Measurements from ENCODE around the gene NUP205. TPM values are rescaled to one million over a fixed set of nuclear protein-coding genes. Genes with fewer than 3 reads are reported as not detected.

Gene NUP205
- total and polyA plus RNA-seq, 2 donors (not counting 1 experiment from before 2014, with no cell fraction given): 31.4 to 70.3 TPM

- no peak overlapping the region for H2AFZ ChIP-seq (ENCODE audit: insufficient read depth, low read depth, low read length, poor library complexity, severe bottlenecking)
- peaks cover 15% of the 10 kb centered on the region for H3K27me3 Mint-ChIP-seq
- H3K27me3 ChIP-seq (replicated peaks in 1 of 4; ENCODE audit: control extremely low read depth in 1 of 4, control insufficient read depth in 3 of 4, insufficient read depth in 4 of 4, low read length in 3 of 4): no peaks in the 10 kb centered on the region
- CTCF ChIA-PET: no interaction called here
- ATAC-seq (ENCODE audit: low read depth) (no peak), DNase-seq (no peak)
- no peak overlapping the region for H3K9ac ChIP-seq (ENCODE audit: low read length)
- POLR2A ChIA-PET: no interaction called here
- intact Hi-C loops (cut with micrococcal nuclease): no loop called here
- no peaks in the 10 kb centered on the region for H3K79me2 ChIP-seq (ENCODE audit: control insufficient read depth, insufficient read depth, low read length)
- no peak overlapping the region for H3K27ac Mint-ChIP-seq
- no peaks in the 10 kb centered on the region for H4K20me1 ChIP-seq (ENCODE audit: control insufficient read depth, insufficient read depth, low read length, poor library complexity, severe bottlenecking)
- no peaks in the 10 kb centered on the region for H3K4me1 ChIP-seq (ENCODE audit: control insufficient read depth in 2 of 2, insufficient read depth in 2 of 2, low read length in 2 of 2)
- H3K4me1 Mint-ChIP-seq: no peaks in the 10 kb centered on the region
- no peaks in the 10 kb centered on the region for H3K36me3 ChIP-seq (replicated peaks in 1 of 2; ENCODE audit: control extremely low read depth in 1 of 2, control insufficient read depth in 1 of 2, extremely low read depth in 1 of 2, insufficient read depth in 2 of 2, low read length in 1 of 2)
- H3K9me3 ChIP-seq (ENCODE audit: control extremely low read depth in 1 of 3, control insufficient read depth in 2 of 3, insufficient read depth in 1 of 3, low read length in 2 of 3): peaks cover 0 to 4% (median 0%) of the 10 kb centered on the region in 3 donors
- no peak for TF ChIP-seq EZH2 (IDR thresholded peaks at IDR 0.05; ENCODE audit: borderline replicate concordance, insufficient read depth, low read depth, low read length, poor library complexity, severe bottlenecking)
- no peak for TF ChIP-seq CTCF (IDR thresholded peaks at IDR 0.05)
- no peak overlapping the region for H3K4me3 ChIP-seq (ENCODE audit: control extremely low read depth in 1 of 5, extremely low read depth in 1 of 5, insufficient read depth in 1 of 5, low read depth in 2 of 5, low read length in 4 of 5)
- 95% methylated on average over 3 of the region's 3 CpGs for WGBS (ENCODE audit: insufficient coverage)
- H3K27ac ChIP-seq (ENCODE audit: low read length in 2 of 2): no peak overlapping the region
- H3K4me3 Mint-ChIP-seq: no peak overlapping the region
- no peak overlapping the region for H3K4me2 ChIP-seq (replicated peaks; ENCODE audit: low read depth, low read length, poor library complexity, severe bottlenecking)
- H3K9me3 Mint-ChIP-seq (ENCODE audit: insufficient read depth): peaks cover 3% of the 10 kb centered on the region
Observed at GRCh38 chr7:135527025-135527424, 30.7 kb upstream of the NUP205 start.

- Histone ChIP-seq H3K27me3 (replicated peaks in 1 of 4; ENCODE audit: control extremely low read depth in 1 of 4, control insufficient read depth in 3 of 4, insufficient read depth in 4 of 4, low read length in 3 of 4) (no peaks in the 10 kb centered on the region), H3K4me3 (ENCODE audit: control extremely low read depth in 1 of 5, extremely low read depth in 1 of 5, insufficient read depth in 1 of 5, low read depth in 2 of 5, low read length in 4 of 5) (no peak overlapping the region), H3K27ac (ENCODE audit: low read length in 2 of 2) (no peak overlapping the region), H2AFZ (ENCODE audit: insufficient read depth, low read depth, low read length, poor library complexity, severe bottlenecking) (no peak overlapping the region), H3K4me1 (ENCODE audit: control insufficient read depth in 2 of 2, insufficient read depth in 2 of 2, low read length in 2 of 2) (no peaks in the 10 kb centered on the region), H3K9me3 (ENCODE audit: control extremely low read depth in 1 of 3, control insufficient read depth in 2 of 3, insufficient read depth in 1 of 3, low read length in 2 of 3) (no peaks in the 10 kb centered on the region), H3K9ac (ENCODE audit: low read length) (no peak overlapping the region), H3K79me2 (ENCODE audit: control insufficient read depth, insufficient read depth, low read length) (no peaks in the 10 kb centered on the region), H3K4me2 (replicated peaks; ENCODE audit: low read depth, low read length, poor library complexity, severe bottlenecking) (no peak overlapping the region), H3K36me3 (replicated peaks in 1 of 2; ENCODE audit: control extremely low read depth in 1 of 2, control insufficient read depth in 1 of 2, extremely low read depth in 1 of 2, insufficient read depth in 2 of 2, low read length in 1 of 2) (no peaks in the 10 kb centered on the region), H4K20me1 (ENCODE audit: control insufficient read depth, insufficient read depth, low read length, poor library complexity, severe bottlenecking) (no peaks in the 10 kb centered on the region)
- no peaks in the 10 kb centered on the region for H3K9me3 Mint-ChIP-seq (ENCODE audit: insufficient read depth)
- POLR2A ChIA-PET: no interaction called here
- ATAC-seq (ENCODE audit: low read depth): no peak
- WGBS (ENCODE audit: insufficient coverage): 100% methylated on average over 1 of the region's 7 CpGs
- no peak overlapping the region for H3K4me3 Mint-ChIP-seq
- no peak overlapping the region for H3K27ac Mint-ChIP-seq
- CTCF ChIA-PET: no interaction called here
- intact Hi-C loops (cut with micrococcal nuclease): no loop called here
- TF ChIP-seq CTCF (IDR thresholded peaks at IDR 0.05) (no peak), EZH2 (IDR thresholded peaks at IDR 0.05; ENCODE audit: borderline replicate concordance, insufficient read depth, low read depth, low read length, poor library complexity, severe bottlenecking) (no peak)
- DNase-seq: no peak
- H3K4me1 Mint-ChIP-seq: no peaks in the 10 kb centered on the region
- H3K27me3 Mint-ChIP-seq: peaks cover 11% of the 10 kb centered on the region
Observed at GRCh38 chr7:135536150-135536549, 21.6 kb upstream of the NUP205 start.
